GM18867 (cell line): ENCODE data around the gene CYTH2.
A peak's percentile ranks its signal among the peaks of the same experiment; 100 is the strongest.

ENCODE experiments used
- ATAC-seq: cut with Tn5 transposase; IDR thresholded peaks from one replicate; pipeline ENCODE4 v1.9.1; 2021; ENCODE audit warnings: mild to moderate bottlenecking, moderate library complexity; ENCODE audit not compliant: unreplicated experiment

The CYTH2 gene

DNA sequence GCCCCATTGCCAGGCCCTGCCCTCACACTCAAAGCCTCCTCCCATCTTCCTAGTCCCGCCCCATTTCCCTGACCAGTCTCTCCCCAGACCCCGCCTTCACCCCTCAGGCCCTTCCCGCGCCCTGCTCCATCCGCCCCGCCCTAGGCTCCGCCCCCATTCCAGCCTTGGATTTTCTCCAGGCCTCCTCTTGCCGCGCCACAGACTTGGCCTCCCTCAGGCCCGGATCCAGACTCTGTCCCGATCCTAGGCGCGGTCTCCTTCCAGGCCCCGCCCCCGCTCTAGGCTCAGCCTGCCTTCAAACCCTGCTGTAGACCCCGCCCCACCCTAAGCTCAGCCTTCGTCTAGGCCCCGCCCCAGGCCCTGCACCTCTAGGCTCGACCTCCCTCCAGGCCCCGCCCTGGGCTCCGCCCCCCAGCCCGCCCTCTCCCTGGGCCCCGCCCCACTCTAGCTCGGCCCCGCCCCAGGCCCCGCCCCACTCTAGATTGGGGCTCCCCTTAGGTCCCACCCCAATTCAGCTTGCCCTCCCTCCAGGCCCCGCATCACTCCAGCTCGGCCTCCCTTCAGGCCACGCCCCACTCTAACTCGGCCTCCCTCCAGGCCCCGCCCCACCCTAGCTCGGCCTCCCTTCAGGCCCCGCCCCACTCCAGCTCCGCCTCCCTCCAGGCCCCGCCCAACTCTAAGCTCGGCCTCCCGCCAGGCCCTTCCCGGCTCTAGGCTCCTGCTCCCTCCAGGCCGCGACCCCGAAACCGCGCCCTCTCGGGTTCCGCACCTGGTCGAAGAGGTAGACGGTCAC, 24.0 kb downstream of the CYTH2 start:
- ATAC-seq, result peak; percentile 69

DNA sequence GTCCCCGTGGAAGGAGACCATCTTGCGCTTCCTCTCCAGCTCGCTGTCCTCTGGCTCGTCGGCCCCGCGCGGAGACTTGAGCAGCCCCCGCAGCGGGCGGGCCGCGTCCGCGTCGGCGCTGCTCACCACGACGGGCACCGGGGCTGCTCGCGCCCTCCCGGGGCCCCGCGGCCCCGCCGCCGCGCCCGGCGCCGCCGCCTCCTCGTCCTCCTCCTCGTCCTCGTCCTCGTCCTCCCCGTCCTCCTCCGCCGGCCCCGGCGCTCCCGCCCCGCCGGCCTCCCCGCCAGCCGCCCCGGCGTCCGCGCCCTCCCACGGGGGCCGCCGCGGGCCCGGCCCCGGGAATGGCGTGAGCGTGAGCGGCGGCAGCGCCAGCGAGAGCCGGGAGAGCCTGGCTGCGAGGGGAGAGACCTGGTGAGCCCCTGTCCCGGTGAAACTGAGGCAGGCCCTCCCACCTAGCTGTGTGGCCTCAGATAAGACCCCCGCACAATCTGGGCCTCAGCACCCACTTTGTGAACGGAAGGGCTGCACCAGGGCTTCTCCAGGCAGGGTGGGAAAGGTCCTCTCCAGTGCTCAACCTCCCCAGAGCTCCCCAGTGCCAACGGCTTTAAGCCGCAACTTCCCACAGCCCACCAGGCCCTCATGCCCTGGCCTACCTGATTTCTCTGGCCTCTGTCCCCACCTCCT, 24.7 kb downstream of the CYTH2 start:
- ATAC-seq, result peak; percentile 8

DNA sequence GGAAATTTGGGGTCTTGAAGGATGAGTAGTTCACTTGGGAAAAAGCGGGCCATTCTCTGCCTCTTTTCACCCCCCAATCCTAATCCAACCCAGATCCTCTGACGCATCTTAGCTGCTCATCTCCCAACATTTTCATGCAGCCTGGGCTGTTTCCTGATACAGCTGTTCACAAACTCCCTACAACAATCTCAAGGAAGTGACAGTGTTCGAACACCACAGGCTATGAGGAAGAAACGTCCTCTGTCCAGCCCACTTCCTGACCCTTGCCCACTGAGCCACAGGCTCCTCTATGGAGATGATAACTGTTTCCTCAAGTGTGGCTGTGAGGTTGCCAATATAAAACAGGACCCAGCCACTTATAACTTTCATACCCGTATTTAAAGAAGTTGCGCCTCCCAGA, 26.2 kb downstream of the CYTH2 start:
- ATAC-seq, result no peak

DNA sequence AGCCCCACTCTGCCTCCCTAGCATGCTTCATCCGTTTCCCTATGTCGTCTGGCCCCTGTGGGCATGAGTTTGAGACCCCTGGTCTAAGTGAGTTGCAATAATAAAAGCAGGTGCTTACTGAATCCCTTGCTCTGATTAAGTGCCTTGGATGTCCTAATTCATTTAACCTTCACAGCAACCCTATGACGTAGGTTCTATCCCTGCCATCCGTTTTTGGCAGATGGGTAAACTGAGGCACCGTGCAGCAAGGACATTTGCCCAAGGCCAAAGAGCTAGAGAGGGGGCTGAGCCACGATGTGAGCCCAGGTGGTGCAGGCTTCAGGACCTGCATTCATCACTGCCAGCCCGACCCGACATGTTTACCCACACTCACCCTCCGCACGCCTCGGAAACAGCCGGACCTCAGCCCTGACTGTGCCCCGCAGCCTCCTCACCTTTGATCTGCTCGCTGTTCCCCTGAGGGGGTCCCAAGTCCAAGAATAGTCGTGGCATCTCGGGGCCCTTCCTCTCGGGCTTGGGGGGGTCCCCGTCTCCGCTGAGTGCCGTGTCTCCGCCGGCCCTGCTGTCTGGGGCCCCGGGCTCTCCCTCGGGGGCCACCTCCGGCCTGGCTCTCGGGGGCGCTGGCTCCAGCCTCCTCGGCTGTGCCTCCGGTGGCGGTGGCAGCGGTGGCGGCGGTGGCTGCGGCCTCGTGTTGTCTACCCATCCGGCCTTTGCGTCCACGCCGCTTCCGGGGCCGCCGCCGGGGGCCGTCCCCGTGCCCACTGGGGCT, 28.0 kb downstream of the CYTH2 start:
- ATAC-seq, result no peak

DNA sequence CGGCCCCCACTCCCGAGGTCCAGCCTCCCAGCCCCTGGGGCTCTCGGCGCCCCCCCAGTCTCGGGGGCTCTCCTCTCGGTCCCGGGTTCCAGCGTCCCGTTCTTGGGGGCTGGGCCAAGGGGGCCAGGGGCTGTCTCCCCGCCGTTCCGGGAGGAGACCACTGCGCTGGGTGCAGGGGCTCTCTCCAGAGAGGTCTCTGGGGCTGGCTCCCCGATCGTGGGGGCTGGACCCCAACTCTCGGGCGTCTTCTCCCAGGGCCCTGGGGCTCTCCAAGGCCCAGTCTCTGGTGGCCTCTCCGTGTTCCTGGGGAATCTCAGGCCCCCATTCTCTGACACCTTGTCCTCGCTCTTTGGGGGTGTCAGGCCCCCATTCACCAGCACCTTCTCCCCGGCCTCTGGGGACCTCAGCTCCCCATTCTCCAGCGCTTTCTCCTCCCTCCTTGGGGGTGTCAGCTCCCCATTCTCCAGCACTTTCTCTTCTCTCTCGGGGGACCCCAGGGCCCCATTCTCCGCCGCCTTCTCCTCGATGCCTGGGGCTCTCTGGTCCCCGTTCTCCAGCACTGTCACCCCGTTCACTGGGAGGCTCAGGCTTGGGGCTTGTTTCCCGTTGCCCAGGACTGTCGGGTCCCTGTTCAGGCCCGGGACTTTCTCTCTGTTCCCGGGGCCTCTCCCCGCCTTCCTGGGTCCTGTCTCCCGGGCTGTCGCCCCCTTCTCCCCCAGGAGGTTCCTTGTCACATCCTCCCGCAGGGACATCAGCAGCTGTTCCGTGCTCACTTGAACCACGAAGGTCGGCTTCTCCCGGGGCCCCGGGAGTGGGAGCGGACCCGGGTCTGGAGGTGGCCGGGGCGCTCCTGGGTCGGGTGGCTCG, 28.8 kb downstream of the CYTH2 start:
- ATAC-seq, result no peak

DNA sequence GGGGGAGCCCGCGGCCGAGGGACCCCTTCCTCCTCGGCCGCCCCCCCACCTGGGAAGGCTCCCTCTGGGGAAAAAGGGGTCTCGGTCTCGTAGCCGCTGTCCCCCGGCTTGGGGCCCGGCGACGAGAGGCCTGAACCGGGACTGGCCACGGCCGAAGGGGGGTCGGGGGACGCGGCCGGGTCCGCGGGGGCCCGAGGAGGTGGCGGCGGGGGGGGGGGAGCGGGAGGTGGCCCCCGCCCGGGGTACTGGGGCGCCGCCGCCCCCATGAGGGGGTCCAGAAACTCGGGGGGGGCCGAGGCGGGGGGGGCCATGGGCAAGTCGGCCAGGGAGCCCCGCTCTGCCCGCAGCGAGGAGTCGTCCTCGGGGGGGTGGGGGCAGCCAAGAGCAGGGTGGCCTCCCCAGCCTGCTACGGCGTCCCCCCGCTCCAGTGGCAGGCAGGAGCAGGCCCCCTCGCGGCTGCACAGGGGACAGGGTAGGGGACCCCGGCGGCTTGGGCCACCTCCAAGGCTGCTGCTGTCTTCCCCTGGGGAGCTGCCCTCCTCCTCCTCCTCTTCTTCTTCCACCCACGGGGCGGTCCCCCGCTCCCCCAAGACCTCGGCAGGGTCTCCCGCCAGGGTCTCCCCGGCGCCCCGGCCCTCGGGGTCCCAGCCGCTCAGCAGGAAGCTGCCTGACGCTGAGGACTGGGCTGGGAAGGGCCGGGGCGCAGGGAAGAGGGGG, 29.6 kb downstream of the CYTH2 start:
- no peak for ATAC-seq

DNA sequence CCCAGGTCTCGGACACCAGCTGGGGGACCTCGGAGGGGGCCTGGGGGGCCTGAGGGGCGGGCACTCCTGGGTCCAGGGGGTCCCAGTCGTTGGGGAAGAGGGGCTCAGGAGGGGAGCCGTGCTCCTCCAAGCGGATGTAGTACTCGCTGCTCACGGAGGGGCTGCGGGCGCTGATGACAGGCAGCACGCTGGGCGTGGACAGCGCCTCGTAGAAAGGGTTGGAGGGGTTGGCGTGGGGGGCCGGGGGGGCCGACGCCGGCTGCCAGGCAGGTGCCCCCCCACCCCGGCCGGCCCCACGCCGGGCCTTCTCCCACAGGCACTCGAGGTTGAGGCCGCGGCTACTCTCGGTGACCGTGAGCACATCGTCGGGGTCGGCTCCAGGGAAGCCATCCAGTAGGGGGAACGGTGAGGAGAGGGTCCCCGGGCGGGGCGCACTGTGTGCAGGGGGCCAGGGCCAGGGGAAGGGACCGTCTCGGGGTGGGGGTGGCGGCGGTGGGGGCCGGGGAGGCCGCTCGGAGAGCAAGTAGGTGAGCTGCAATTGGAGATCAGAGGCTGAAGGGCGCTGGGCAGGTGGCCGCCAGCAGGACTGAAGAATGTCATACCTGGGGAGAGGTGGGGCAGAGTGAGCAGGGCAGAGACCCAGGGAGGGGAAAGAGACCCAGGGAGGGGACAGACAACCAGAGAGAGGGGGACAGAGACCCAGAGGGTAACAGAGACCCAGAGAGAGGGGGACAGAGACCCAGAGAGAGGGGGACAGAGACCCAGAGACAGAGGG, 30.3 kb downstream of the CYTH2 start:
- ATAC-seq, result no peak

DNA sequence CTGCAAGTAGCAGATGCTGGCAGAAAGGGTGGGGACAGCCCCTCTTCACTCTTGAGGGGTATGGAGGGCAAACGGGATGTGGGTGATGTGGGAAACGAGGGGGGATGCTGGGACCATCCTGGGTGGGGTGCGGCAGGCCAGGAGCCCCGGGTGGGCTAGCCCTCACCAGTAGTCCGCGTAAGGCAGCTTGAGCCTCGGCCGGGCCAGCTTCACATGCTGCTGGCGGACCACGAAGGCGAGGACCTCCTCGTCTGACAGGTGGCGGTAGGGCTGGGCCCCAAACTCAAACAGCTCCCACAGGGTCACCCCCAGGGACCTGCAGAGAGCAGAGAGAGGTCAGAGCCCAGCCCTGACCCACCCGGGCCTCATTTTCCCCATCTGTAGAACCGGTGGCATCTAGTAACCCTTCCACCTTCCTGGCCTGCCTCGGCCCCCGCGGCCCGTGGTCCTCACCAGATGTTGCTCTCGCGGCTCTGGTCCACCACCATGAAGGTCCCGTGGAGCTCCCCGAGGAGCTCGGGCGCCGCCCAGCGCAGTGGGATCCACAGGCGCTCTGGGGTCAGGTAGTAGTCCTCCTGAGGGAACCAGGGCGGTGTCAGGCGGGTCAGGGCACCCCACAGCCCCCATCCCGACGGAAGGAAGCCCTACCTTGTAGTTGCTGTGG, 31.8 kb downstream of the CYTH2 start:
- no peak for ATAC-seq

DNA sequence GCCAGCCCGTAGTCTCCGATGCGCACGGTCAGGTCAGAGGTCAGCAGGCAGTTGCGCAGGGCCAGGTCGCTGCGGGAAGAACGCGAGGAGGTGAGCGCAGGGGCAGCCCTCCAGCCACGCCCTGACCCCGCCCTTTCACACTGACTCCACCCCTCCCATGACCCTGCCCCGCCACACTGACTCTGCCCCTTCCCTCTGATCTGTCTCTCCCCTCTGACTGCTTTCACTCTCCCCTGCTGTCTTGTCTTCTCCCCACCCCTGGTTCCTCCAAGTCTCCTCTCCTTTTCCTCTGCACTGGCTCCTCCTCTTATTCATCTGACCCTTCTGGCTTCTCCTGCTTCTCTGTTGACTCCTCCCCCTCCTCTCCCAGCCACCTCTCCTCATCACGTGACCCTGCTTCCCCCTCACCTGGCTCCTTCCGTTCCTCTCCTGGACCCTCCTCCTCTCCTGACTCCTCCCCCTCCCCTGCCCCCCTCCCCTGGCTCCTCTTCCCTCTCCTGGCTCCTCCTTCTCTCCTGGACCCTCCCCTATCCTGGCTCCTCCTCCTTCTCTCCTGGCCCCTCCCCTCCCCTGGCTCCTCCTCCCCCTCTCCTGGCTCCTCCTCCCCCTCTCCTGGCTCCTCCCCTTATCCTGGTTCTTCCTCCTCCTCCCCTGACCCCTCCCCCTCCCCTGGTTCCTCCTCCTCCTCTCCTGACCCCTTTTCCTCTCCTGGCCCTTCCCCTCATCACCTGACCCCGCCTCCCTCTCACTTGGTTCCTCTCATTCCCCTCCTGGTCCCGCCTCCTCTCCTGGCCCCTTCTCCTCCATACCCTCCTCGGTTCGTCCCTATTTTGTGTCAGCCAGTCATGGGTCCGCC, 32.6 kb downstream of the CYTH2 start:
- ATAC-seq, result peak; percentile 28

DNA sequence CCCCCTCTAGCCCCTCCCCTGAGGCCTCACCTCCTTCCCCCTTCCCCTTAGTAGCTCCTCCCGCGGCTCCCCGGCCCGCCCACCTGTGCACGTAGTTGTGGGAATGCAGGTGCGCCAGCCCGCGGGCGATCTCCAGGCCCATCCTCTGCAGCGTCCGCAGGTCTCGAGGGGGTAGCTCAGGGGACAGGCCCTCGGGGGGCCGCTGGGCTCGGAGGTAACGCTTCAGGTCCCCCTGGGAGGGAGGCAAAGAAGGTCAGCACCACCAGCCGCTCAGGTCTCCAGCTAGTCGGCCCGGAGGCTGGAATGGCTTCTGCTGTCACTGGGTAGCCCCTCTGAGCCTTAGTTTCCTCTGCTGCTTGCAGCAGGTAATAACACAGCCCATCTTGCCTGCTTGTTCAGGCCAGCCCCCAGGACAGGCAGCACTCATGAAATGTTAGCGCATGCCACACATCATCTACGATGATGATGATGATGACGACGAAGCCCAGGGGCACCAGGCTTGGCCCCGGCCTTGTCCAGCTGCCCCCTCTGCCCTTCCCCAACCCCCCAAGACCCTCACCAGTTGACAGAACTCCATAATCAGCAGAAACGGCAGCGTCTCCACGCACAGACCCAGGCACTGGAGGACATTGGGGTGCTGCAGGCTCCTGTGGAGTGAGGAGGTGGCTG, 33.3 kb downstream of the CYTH2 start:
- peak; percentile 48 for ATAC-seq

DNA sequence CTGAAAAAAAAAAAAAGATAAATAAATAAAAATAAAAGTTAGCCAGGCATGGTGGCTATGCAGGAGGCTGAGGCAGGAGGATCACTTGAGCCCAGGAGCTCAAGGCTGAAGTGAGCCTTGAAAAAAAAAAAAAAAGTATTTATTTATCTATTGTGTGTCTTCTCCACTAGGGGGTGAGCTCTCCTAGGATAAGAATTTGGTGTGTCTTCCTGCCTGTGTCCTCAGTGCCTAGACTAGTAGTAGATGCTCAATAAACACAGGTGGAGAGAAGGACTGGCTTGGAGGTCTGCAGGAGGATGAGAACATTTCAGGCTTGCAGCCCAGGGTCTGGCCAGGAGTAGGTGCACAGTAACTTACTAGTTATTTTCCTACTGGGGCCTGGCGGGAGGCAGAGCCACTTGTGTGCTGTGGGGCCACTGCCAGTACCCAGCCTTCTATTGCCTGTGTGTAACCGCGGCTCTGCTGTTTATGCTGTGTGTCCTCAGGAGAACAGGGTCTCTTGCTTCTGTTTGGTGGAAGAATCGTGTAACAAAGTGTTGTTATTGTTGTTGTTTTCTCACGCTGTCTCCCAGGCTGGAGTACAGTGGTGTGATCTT, 37.1 kb downstream of the CYTH2 start:
- no peak for ATAC-seq

DNA sequence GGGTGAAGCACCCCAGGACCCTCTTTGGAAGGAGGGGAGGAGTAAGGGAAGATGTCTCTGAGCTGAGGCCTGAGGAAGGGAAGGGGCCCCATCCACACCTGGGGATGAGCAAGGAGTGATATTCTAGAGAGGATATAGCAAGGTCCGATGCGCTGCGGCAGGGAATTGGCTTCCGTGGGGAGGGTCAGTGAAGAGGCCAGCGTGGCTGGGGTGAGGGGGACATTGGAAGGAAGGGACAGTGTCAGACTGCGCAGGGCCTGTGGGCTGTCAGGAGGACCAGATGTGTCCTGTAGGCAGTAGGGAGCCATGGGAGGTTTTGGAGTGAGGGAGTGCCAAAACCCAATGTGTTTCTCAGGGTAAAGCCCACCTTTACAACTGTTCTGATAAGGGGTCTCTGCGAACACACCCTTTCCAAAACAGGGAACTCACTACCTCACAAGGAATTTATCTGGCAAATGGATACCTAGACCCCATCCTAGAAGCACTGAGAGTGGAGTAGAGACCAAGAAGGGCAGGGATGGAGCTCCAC, 38.8 kb downstream of the CYTH2 start:
- ATAC-seq, result no peak

DNA sequence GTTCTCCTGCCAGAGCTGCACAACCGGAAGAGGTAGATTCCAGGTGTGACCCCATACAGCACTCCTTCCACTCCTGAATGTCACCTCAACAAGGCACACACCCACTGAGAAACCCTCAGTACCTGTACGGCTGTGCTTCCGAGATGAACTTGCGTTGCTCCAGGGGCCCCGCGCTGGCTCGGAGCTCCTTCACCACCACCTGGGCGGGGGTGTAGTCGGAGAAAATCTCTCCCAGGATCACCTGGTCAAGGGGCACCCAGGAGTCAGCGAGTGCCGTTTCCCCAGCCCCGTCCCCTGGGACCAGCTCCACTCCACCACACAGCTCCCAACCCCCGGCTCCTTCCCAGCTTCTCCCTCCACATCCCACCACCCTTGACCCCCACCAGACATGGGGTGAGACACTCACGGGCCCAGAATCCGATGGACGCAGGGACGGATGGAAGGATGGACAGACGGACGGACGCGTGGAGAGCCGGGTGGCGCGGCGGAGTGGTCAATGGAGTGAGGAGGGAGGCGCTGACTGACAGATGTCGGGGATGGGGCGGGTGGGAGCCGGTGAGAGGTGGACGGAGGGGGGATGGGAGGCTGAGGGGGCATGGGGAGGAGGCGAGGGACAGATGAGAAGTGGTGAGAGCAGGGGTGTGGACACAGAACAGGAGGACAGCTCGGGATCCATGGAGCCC, 39.7 kb downstream of the CYTH2 start:
- ATAC-seq, result no peak

DNA sequence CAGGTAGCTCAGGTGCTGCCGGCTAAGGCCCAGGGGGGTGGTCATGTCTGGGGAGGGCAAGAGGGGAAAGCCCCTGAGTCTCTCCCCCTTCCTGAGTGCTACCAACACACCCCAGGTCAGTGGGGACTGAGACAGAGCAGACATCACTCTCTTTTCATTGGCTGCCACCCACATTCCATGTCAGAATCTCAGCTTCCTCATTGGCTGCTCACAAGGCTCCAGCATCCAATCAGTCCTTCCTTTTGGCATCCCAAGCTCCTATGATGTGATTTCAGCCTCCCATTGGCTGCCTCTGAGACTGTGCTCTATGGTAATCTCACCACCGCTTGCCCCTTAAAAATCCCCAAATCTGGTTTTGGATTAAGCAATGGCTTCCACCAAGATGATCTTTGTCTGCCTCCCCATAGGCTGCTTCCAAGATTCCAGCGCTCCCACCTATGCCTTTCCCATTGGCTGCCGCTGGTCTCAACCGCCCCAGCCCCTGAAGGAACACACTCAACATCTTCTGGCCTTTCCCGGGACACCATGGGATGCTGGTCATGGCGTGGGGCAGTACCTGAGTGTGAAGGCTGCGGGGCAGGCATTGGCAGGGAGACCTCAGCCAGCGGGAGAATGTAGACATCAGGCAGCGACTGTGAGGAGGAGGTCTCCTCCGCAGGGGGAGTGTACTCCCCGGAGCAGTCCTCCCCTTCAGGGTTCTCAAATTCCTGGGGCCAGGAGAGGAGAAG, 40.5 kb downstream of the CYTH2 start:
- no peak for ATAC-seq

DNA sequence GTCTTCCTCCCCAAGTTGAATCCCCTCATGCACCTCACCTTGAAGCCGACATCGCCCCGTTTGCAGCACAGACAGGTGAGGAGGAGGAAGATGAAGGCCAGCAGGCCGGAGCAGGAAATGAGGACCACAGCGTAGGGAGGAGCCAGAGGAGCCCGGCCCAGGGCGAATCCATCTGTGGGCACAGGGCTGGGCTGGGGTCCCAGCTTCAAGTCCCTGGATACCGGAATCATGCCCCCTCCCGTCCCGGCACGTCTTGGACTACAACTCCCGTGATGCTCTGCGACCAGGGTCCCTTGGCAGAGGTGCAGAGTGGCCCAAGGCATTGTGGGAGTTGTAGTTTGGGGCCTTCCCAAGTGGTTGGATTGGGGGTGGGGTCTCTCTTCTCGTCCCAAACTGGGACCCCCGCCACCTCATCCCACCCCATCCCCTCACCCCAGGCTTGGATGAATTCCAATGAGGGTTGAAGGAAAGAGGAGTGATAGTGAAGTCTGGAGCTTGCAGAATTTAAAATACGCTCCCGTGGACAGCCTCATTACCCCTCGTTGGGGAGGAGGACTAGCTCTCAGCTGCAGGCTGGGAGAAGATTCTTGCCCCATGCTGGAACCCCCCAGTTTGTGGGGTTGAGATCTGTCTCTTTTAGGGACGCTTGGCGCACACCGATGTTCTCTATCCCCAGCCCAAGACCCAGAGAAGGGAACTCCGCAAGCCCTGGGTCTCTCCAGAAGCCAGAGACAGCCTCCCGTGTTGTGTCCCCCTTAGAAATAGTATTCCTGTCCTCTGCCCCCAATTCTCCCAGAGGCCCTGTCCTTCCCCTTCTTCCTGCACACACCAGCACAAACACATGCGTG, 41.5 kb downstream of the CYTH2 start:
- ATAC-seq, result peak; percentile 38
